ENCODE measurements around the gene LMO7.
"Not testable (repeated sequence)": the region's sequence is repeated elsewhere in the genome, so short reads cannot be mapped to it uniquely, and the experiment has no call there.

LMO7 gene

GRCh38 chr13:75743072-75743471 lies 106.9 kb downstream of the LMO7 start:
- not testable (repeated sequence) for DNase-seq (ENCODE audit: low read depth in 2 of 2)

DNA sequence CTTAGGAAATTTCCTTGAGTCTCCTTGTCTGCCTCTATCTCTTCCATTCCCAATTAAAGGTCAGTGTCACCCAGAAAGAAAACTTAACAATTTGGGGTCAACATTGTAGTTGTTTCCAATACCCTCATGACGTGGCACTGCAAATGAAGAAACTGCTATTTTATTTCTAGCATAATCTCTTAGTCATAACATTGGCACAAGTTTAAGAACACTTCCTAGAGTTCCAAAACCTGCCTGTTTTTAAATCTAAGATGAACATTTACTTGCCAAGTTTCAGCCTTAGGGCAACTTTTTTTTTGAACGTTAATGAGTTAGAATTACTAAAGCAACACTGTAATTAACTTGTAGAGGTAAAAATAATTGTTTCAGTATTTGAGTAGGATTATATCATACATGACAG lies 108.0 kb downstream of the LMO7 start:
- DNase-seq (ENCODE audit: low read depth in 2 of 2), result no peak

- DNase-seq (ENCODE audit: low read depth in 2 of 2), result no peak
Observed at GRCh38 chr13:75745387-75745786, 109.3 kb downstream of the LMO7 start.

- no peak for DNase-seq (ENCODE audit: low read depth in 2 of 2)
Observed at GRCh38 chr13:75748874-75749273, 112.7 kb downstream of the LMO7 start.

- DNase-seq (ENCODE audit: low read depth in 2 of 2), result no peak
Observed at GRCh38 chr13:75749407-75749806, 113.3 kb downstream of the LMO7 start.

DNA sequence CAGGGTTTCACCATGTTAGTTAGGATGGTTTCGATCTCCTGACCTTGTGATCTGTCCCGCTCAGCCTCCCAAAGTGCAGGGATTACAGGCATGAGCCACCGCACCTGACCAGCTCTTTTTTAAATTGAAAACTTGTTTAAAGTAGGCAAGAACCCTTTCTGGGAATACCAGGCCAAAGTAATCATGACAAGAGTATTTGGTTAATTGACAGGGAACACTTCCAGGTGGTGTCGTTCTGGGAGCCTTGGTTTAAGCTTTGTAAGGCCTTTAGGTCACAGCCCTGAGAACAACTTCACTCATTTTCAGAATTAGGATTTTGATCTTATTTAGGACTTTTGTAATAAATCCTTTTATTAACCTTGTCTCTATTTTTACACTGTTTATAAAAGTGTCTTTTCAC lies 115.2 kb downstream of the LMO7 start:
- no peak for DNase-seq (ENCODE audit: low read depth in 2 of 2)

DNA sequence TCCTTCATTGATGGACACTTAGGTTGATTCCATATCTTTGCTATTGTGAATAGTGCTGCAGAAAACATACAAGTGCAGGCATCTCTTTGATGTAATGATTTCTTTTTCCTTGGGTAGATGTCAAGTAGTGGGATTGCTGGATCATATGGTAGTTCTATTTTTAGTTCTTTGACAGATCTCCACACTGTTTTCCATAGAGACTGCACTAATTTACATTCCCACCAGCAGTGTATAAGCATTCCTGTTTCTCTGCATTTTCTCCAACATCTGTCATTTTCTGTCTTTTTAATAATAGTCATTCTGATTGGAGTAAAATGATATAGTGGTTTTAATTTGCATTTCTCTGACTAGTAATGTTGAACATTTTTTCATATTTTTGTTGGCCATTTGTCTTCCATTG lies 116.7 kb downstream of the LMO7 start:
- no peak for DNase-seq (ENCODE audit: low read depth in 2 of 2)

GRCh38 chr13:75754936-75755335 lies 118.8 kb downstream of the LMO7 start:
- DNase-seq (ENCODE audit: low read depth in 2 of 2), result no peak

GRCh38 chr13:75757336-75757735 lies 121.2 kb downstream of the LMO7 start:
- no peak for DNase-seq (ENCODE audit: low read depth in 2 of 2)

DNA sequence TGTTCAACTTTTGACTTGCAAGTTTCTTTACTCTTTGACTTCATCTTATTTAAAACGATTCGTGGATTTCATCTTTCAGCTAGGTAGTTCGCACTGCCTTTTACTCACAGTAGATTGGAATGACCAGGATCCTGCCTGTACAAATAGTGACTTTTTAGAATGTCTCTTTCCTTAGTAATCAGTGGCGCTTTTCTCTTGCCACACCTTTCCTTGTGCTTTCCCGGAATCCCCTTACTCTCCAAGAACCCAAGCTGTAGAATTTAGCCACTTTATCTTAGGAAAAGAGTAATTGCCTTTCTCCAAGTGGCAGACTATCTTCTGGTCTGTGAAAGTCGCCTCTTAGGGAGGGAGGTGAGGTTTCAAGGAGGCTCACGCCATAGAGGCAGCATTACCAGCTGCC lies 123.4 kb downstream of the LMO7 start:
- DNase-seq (ENCODE audit: low read depth in 2 of 2), result no peak

DNA sequence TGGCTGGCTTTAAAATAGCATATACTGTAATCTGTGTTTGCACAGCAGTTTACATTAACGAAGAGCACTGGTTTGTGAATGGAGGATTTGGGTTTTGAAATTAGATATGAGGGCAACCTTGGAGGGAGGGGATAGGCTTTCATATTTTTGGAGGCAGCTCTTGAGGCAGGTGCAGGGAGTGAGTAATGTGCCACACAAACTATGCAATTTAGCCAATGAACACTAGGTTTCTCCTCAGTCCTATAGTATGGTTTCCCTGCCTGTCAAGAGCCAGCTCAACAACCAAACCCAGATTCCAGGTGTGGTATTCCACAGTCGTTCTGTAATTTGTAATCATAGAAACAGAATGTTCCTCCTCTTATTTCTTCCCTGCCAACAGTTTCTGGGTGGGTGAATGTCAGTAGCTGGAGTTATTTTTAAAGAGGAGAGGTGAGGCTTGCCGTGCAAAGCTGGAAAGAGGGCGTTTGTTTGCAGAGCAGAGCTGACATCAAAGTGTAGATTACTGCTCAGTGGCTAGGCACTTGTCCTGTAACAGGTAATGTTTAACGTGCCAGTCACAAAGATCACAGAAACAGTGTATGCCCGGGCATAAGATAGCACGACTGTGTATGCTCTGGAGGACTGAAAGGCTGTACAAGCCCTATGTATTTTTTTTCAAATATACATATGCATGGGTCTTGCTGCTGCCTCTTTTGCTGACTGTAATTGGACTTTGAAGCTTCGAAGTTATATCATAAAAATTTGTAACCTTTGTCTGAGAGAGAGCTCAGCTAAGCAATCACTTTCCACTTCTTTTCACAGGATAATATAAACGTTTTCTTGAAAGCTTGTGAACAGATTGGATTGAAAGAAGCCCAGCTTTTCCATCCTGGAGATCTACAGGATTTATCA lies 124.2 kb downstream of the LMO7 start:
- DNase-seq (ENCODE audit: low read depth in 2 of 2), result no peak

GRCh38 chr13:75761369-75761768 lies 125.2 kb downstream of the LMO7 start:
- DNase-seq (ENCODE audit: low read depth in 2 of 2), result peak in 1 of 2 donors; percentile 15

- peak in 1 of 2 donors; percentile 29 for DNase-seq (ENCODE audit: low read depth in 2 of 2)
Observed at GRCh38 chr13:75762076-75762937, 126.2 kb downstream of the LMO7 start.

- no peak for DNase-seq (ENCODE audit: low read depth in 2 of 2)
Observed at GRCh38 chr13:75762955-75763354, 126.8 kb downstream of the LMO7 start.

DNA sequence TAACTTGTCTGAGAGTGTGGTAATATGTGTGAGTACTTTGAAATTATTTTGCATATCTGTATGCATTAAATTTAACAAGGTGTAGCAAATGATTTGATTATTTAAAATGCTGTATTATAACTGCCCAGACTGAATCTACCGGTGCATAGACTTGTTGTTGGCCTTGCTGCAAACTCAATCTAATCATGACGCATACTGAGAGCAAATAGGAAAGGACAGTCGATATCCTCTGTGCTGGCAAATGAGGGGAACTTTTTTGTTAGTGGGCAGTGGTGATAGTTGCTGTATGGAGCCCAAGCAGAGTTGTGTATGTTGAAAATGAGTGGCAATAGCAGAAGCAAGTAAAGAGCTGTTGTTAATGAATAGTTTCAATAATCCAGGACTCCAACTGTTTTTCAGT lies 127.4 kb downstream of the LMO7 start:
- no peak for DNase-seq (ENCODE audit: low read depth in 2 of 2)

- DNase-seq (ENCODE audit: low read depth in 2 of 2), result no peak
Observed at GRCh38 chr13:75764251-75764925, 128.3 kb downstream of the LMO7 start.

GRCh38 chr13:75764926-75765310 lies 128.8 kb downstream of the LMO7 start:
- DNase-seq (ENCODE audit: low read depth in 2 of 2), result no peak

GRCh38 chr13:75766636-75767035 lies 130.5 kb downstream of the LMO7 start:
- no peak for DNase-seq (ENCODE audit: low read depth in 2 of 2)

GRCh38 chr13:75769141-75769905 lies 133.2 kb downstream of the LMO7 start:
- no peak for DNase-seq (ENCODE audit: low read depth in 2 of 2)

DNA sequence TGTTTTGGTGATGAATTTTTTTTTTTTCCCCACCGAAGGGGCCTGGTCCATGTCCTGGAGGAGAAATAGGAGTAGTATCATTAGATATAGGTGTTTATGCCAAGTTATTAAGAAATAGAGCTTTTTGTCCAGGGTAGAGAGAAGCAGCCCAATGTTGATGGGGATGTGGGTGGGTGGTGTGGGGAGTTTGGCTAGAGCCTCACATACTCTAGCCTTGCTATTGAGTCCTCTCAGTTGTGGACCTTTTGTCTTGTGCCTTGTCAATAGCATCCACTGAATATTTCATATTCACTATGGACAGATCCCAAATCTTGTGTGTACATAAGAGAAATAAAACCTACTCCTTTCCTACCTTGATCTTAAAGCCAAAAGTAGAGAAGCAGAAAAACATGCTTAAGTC lies 134.0 kb downstream of the LMO7 start:
- DNase-seq (ENCODE audit: low read depth in 2 of 2), result no peak

GRCh38 chr13:75770592-75771011 lies 134.5 kb downstream of the LMO7 start:
- DNase-seq (ENCODE audit: low read depth in 2 of 2), result no peak
